Parathyroid adenoma (tissue), 2 donors: Measurements from ENCODE around the gene ASPRV1.

Experiments
- H2AFZ ChIP-seq: fragments of 300-600 bp; sonication (generic); one replicate; pipeline ENCODE4 v1.7.0; 2017; ENCODE audit warnings: antibody characterized with exemption, mild to moderate bottlenecking
- H3K27ac ChIP-seq: fragments of 300-600 bp; sonication (generic); one replicate; pipeline ENCODE4 v1.7.0; 2017
- H3K27me3 ChIP-seq: fragments of 300-600 bp; sonication (generic); one replicate; pipeline ENCODE4 v1.7.0; 2017; ENCODE audit warnings: low read length; ENCODE audit not compliant: control insufficient read depth, insufficient read depth
- H3K36me3 ChIP-seq: fragments of 300-600 bp; sonication (generic); one replicate; pipeline ENCODE4 v1.7.0; 2017; ENCODE audit warnings: low read length; ENCODE audit not compliant: control insufficient read depth, insufficient read depth
- H3K4me1 ChIP-seq: fragments of 300-600 bp; sonication (generic); one replicate; pipeline ENCODE4 v1.7.0; 2017; ENCODE audit warnings: control low read depth
- H3K4me2 ChIP-seq: fragments of 300-600 bp; sonication (generic); one replicate; pipeline ENCODE4 v1.7.0; 2017; ENCODE audit warnings: low read length
- H3K4me3 ChIP-seq: fragments of 300-600 bp; sonication (generic); one replicate; pipeline ENCODE4 v1.7.0; 2017; ENCODE audit warnings: low read depth, low read length
- H3K79me2 ChIP-seq: fragments of 300-600 bp; sonication (generic); one replicate; pipeline ENCODE4 v1.7.0; 2017; ENCODE audit warnings: control low read depth
- H3K9ac ChIP-seq: fragments of 300-600 bp; sonication (generic); one replicate; pipeline ENCODE4 v1.7.0; 2017; ENCODE audit warnings: mild to moderate bottlenecking
- H3K9me3 ChIP-seq: fragments of 300-600 bp; sonication (generic); one replicate; pipeline ENCODE4 v1.7.0; 2017; ENCODE audit warnings: low read length; ENCODE audit not compliant: control insufficient read depth
- CTCF ChIP-seq: fragments of 300-600 bp; sonication (generic); IDR thresholded peaks from one replicate; pipeline ENCODE4 v1.7.0; 2017; ENCODE audit warnings: antibody characterized with exemption, mild to moderate bottlenecking
- donor health status: primary hyperparathyroidism.

The ASPRV1 gene

GRCh38 chr2:69946351-69947324, 14.8 kb downstream of the ASPRV1 start:
- no peaks in the 10 kb centered on the region for H3K36me3 ChIP-seq
- H3K9me3 ChIP-seq: no peaks in the 10 kb centered on the region
- no peaks in the 10 kb centered on the region for H3K79me2 ChIP-seq
- no peaks in the 10 kb centered on the region for H3K27me3 ChIP-seq
- no peak overlapping the region for H3K4me3 ChIP-seq
- TF ChIP-seq CTCF: no peak
- H3K4me1 ChIP-seq: no peaks in the 10 kb centered on the region
- no peak overlapping the region for H3K27ac ChIP-seq
- no peak overlapping the region for H2AFZ ChIP-seq
- H3K4me2 ChIP-seq: no peak overlapping the region
- no peak overlapping the region for H3K9ac ChIP-seq

GRCh38 chr2:69945941-69946340, 15.5 kb downstream of the ASPRV1 start:
- Histone ChIP-seq H2AFZ (no peak overlapping the region), H3K4me2 (no peak overlapping the region), H3K79me2 (no peaks in the 10 kb centered on the region), H3K9ac (no peak overlapping the region), H3K27me3 (no peaks in the 10 kb centered on the region), H3K36me3 (no peaks in the 10 kb centered on the region), H3K27ac (no peak overlapping the region), H3K4me1 (no peaks in the 10 kb centered on the region), H3K9me3 (no peaks in the 10 kb centered on the region), H3K4me3 (no peak overlapping the region)
- no peak for TF ChIP-seq CTCF

DNA sequence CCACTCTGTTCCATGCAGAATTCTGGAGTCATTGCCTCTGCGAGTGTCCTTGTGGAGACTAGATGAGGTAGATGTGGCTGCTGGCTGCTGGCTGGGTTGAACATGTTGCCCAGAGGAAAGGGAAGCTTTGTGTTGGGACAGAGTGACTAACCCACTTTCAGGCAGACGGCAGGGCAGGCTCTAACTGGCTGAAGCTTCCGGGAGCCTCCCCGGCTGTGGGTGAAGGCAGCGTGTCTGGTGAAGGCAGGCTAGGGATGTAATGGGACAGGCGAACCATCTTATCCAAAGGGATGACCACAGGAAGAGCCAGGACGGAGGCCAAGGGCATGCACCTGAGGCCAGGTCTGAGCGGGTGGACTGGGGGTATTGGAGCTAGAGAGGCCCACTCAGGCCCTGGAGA, 16.0 kb downstream of the ASPRV1 start:
- H2AFZ ChIP-seq: no peak overlapping the region
- H3K27me3 ChIP-seq: no peaks in the 10 kb centered on the region
- no peak overlapping the region for H3K4me3 ChIP-seq
- no peaks in the 10 kb centered on the region for H3K79me2 ChIP-seq
- no peaks in the 10 kb centered on the region for H3K36me3 ChIP-seq
- no peak overlapping the region for H3K4me2 ChIP-seq
- H3K9me3 ChIP-seq: no peaks in the 10 kb centered on the region
- H3K9ac ChIP-seq: no peak overlapping the region
- no peak for TF ChIP-seq CTCF
- no peaks in the 10 kb centered on the region for H3K4me1 ChIP-seq
- no peak overlapping the region for H3K27ac ChIP-seq

GRCh38 chr2:69944756-69945155, 16.7 kb downstream of the ASPRV1 start:
- Histone ChIP-seq H3K27me3 (no peaks in the 10 kb centered on the region), H3K9me3 (no peaks in the 10 kb centered on the region), H2AFZ (no peak overlapping the region), H3K4me3 (no peak overlapping the region), H3K9ac (no peak overlapping the region), H3K4me2 (no peak overlapping the region), H3K27ac (no peak overlapping the region), H3K79me2 (no peaks in the 10 kb centered on the region), H3K36me3 (no peaks in the 10 kb centered on the region), H3K4me1 (no peaks in the 10 kb centered on the region)
- TF ChIP-seq CTCF: no peak
